Measurements from ENCODE around the gene TMCO6. TPM values are rescaled to one million over a fixed set of nuclear protein-coding genes. Genes with fewer than 3 reads are reported as not detected.

TMCO6 gene
- total and polyA plus RNA-seq, 2 of the 8 experiments (the other 6 are each of a cell fraction or from before 2014, with no cell fraction given), result 29.0 to 40.9 TPM

GRCh38 chr5:140595538-140596300 is 43.5 kb upstream of the TMCO6 start:
- POLR2A ChIA-PET (ENCODE audit: partially characterized antibody), result no interaction called here
- Histone ChIP-seq H2BK20ac (ENCODE audit: low read length) (no peak overlapping the region), H2BK5ac (ENCODE audit: low read depth, low read length) (no peak overlapping the region), H3K18ac (ENCODE audit: extremely low read depth, low read length) (no peak overlapping the region), H2AFZ (ENCODE audit: low read length) (no peak overlapping the region), H4K91ac (replicated peaks; ENCODE audit: insufficient read length, low read length) (no peak overlapping the region), H2BK15ac (ENCODE audit: low read length) (no peak overlapping the region), H3K23ac (ENCODE audit: insufficient read length) (no peak overlapping the region), H3K79me1 (ENCODE audit: low read depth, low read length) (no peaks in the 10 kb centered on the region), H3K23me2 (ENCODE audit: low read depth, low read length) (no peaks in the 10 kb centered on the region), H3K4me2 (ENCODE audit: insufficient read depth in 1 of 2, low read depth in 2 of 2, low read length in 2 of 2) (no peak overlapping the region), H3K56ac (replicated peaks; ENCODE audit: insufficient read length, low read depth, low read length) (no peak overlapping the region), H3K4ac (replicated peaks; ENCODE audit: insufficient read length, low read depth, low read length) (no peak overlapping the region), H4K20me1 (replicated peaks in 1 of 2; ENCODE audit: control insufficient read depth in 1 of 2, insufficient read depth in 2 of 2, low read length in 2 of 2) (no peaks in the 10 kb centered on the region), H3K4me3 (ENCODE audit: extremely low read depth in 1 of 4, insufficient read depth in 2 of 4, low read depth in 3 of 4, low read length in 4 of 4) (no peak overlapping the region), H3K9me3 (ENCODE audit: insufficient read depth in 2 of 2, low read depth in 1 of 2, low read length in 1 of 2) (no peaks in the 10 kb centered on the region), H3K14ac (ENCODE audit: insufficient read length) (no peak overlapping the region), H4K8ac (ENCODE audit: extremely low read depth, insufficient read depth, low read length) (no peak overlapping the region), H3K79me2 (ENCODE audit: control insufficient read depth in 1 of 2, insufficient read depth in 2 of 2, low read length in 2 of 2) (no peaks in the 10 kb centered on the region), H3K4me1 (replicated peaks in 1 of 4; ENCODE audit: control insufficient read depth in 3 of 4, insufficient read depth in 4 of 4, low read length in 3 of 4) (no peaks in the 10 kb centered on the region), H3K27ac (ENCODE audit: low read depth, low read length) (no peak overlapping the region), H3K36me3 (ENCODE audit: control insufficient read depth in 2 of 4, insufficient read depth in 4 of 4, low read length in 3 of 4) (no peaks in the 10 kb centered on the region), H4K5ac (ENCODE audit: insufficient read length, low read depth, low read length) (no peak overlapping the region), H2AK5ac (ENCODE audit: low read depth, low read length) (no peak overlapping the region), H3K27me3 (replicated peaks in 1 of 4; ENCODE audit: control insufficient read depth in 3 of 4, extremely low read depth in 1 of 4, insufficient read depth in 3 of 4, low read length in 3 of 4) (no peaks in the 10 kb centered on the region), H2BK120ac (replicated peaks; ENCODE audit: low read depth, low read length) (no peak overlapping the region), H3K9ac (replicated peaks in 1 of 4; ENCODE audit: extremely low read depth in 1 of 4, low read depth in 3 of 4, low read length in 3 of 4) (no peak overlapping the region), H2BK12ac (ENCODE audit: low read depth, low read length) (no peak overlapping the region)
- WGBS, 2 experiments (ENCODE audit: extremely low coverage in 1 of 2, insufficient coverage in 1 of 2, insufficient read length in 1 of 2, insufficient replicate concordance in 2 of 2, low coverage in 1 of 2, low lambda C conversion rate in 2 of 2, missing lambda C conversion rate in 1 of 2), result 80% methylated on average over 5 of the region's 5 CpGs; no CpG with 5 or more reads in 1 of the 2 experiments
- CTCF ChIA-PET (ENCODE audit: partially characterized antibody), result interaction anchor here (0.6 to 1.6 kb wide), 3 partner anchors 21 to 39 kb away, joined by 3 to 5 read pairs (median 3); no protein-coding TSS in a partner anchor
- no peak for DNase-seq (ENCODE audit: low read depth in 1 of 2, low spot score in 2 of 2)
- FAIRE-seq, result no peak
- TF ChIP-seq GABPA (IDR thresholded peaks at IDR 0.05; ENCODE audit: borderline replicate concordance, insufficient read depth, low read length), result no peak
- TF ChIP-seq FOSL1 (IDR thresholded peaks at IDR 0.05; ENCODE audit: insufficient read depth, low read depth, low read length), result no peak
- no peak for TF ChIP-seq SIN3A (conservative IDR thresholded peaks at IDR 0.05 in 1 of 2, IDR thresholded peaks at IDR 0.05 in 1 of 2; ENCODE audit: low read depth in 1 of 2, low read length in 2 of 2)
- no peak for TF ChIP-seq ASH2L (IDR thresholded peaks at IDR 0.05; ENCODE audit: low read length)
- TF ChIP-seq KDM5A (IDR thresholded peaks at IDR 0.05; ENCODE audit: low read length), result no peak
- no peak for TF ChIP-seq PHF8 (conservative IDR thresholded peaks at IDR 0.05; ENCODE audit: low read depth, low read length)
- no peak for TF ChIP-seq BRCA1 (IDR thresholded peaks at IDR 0.05; ENCODE audit: low read depth, low read length)

All from H1 (cell line).